Adipose tissue (tissue), 3 donors: Measurements from ENCODE around the gene WWP2. TPM values are rescaled to one million over a fixed set of nuclear protein-coding genes. Genes with fewer than 3 reads are reported as not detected.
"Not testable (repeated sequence)": the region's sequence is repeated elsewhere in the genome, so short reads cannot be mapped to it uniquely, and the experiment has no call there.

Source experiments
- H3K27ac ChIP-seq: one replicate; pipeline ENCODE4 v1.5.1; 2013; ENCODE audit warnings: low read depth, low read length
- WGBS, 3 donors: extraction: QIAGEN DNeasy Blood & Tissue Kit; methylation state at CpG; one replicate each; pipeline ENCODE4 v1.1.7; 2013; 5-methylcytosine and 5-hydroxymethylcytosine counted together
- polyA plus RNA-seq, 3 donors: library from polyadenylated mRNA; stranded (reverse); fragments of 200-250 nt; gene quantifications; one replicate each; pipeline ENCODE4 v1.2.3, GENCODE V29; 2013
- donor health status: healthy with polysubstance abuse.
- donor health status: Bipolar disorder and iron deficiency.
- donor health status: healthy.

WWP2 gene
- polyA plus RNA-seq = 10 to 100 TPM; 18.9 to 25.1 (median 19.6) TPM

GRCh38 chr16:69761983-69762813, at the start of gene WWP2:
Gene WWP2, plus strand, starts transcription at chr16:69762332. Its CDS starts 24,679 bp downstream, at chr16:69787011.
- WGBS, 3 donors = 1% methylated on average over 33 to 68 of the region's 68 CpGs
- H3K27ac ChIP-seq = peak within 1 kb of the TSS; percentile 60

- H3K27ac ChIP-seq = no peak overlapping the region
Observed at GRCh38 chr16:69712914-69713581, 49.1 kb upstream of the WWP2 start.

GRCh38 chr16:69717066-69717465, 45.1 kb upstream of the WWP2 start:
- WGBS, 3 donors = 85 to 94% (median 86%) methylated on average over 6 of the region's 6 CpGs
- no peak overlapping the region for H3K27ac ChIP-seq

More at GRCh38 chr16:69712914-69713581, 49.1 kb upstream of the WWP2 start:
- WGBS, 3 donors = 83 to 89% (median 89%) methylated on average over 9 of the region's 9 CpGs

- 77 to 83% (median 82%) methylated on average over 10 of the region's 10 CpGs for WGBS, 3 donors
- H3K27ac ChIP-seq = no peak overlapping the region
Observed at GRCh38 chr16:69718111-69718764, 43.9 kb upstream of the WWP2 start.

- 85 to 93% (median 90%) methylated on average over 10 of the region's 10 CpGs for WGBS, 3 donors
Observed at GRCh38 chr16:69720822-69721430, 41.2 kb upstream of the WWP2 start.

GRCh38 chr16:69721441-69721957, 40.6 kb upstream of the WWP2 start:
- H3K27ac ChIP-seq = no peak overlapping the region
- 86 to 97% (median 94%) methylated on average over 5 to 6 of the region's 6 CpGs for WGBS, 3 donors

More at GRCh38 chr16:69720822-69721430, 41.2 kb upstream of the WWP2 start:
- H3K27ac ChIP-seq = no peak overlapping the region

- H3K27ac ChIP-seq = no peak overlapping the region
- 94 to 100% (median 95%) methylated on average over 2 of the region's 2 CpGs for WGBS, 3 donors
Observed at GRCh38 chr16:69724414-69724873, 37.7 kb upstream of the WWP2 start.

GRCh38 chr16:69724981-69725479, 37.1 kb upstream of the WWP2 start:
- WGBS, 3 donors = 24 to 60% (median 42%) methylated on average over 6 of the region's 6 CpGs
- H3K27ac ChIP-seq = no peak overlapping the region

- no peak overlapping the region for H3K27ac ChIP-seq
- WGBS, 3 donors = 59 to 68% (median 65%) methylated on average over 32 of the region's 32 CpGs
Observed at GRCh38 chr16:69725480-69726312, 36.4 kb upstream of the WWP2 start.

GRCh38 chr16:69726313-69727060, 35.6 kb upstream of the WWP2 start, which contains the start of gene NQO1:
Gene NQO1, minus strand, starts transcription at chr16:69726560. Its CDS starts 121 bp downstream, at chr16:69726439.
- H3K27ac ChIP-seq = no peak within 1 kb of the TSS
- WGBS, 3 donors = 0 to 1% (median 1%) methylated on average over 31 of the region's 31 CpGs

GRCh38 chr16:69727916-69728270, 34.2 kb upstream of the WWP2 start:
- H3K27ac ChIP-seq = no peak overlapping the region

GRCh38 chr16:69729030-69729429, 33.1 kb upstream of the WWP2 start:
- H3K27ac ChIP-seq = not testable (repeated sequence)
- WGBS, 3 donors = 87 to 95% (median 92%) methylated on average over 4 of the region's 4 CpGs

More at GRCh38 chr16:69727916-69728270, 34.2 kb upstream of the WWP2 start:
- WGBS, 3 donors = 75 to 88% (median 80%) methylated on average over 5 of the region's 5 CpGs

- not testable (repeated sequence) for H3K27ac ChIP-seq
- 79 to 87% (median 79%) methylated on average over 5 of the region's 5 CpGs for WGBS, 3 donors
Observed at GRCh38 chr16:69731280-69731679, 30.9 kb upstream of the WWP2 start.

- WGBS, 3 donors = 91 to 94% (median 93%) methylated on average over 6 of the region's 6 CpGs
- no peak overlapping the region for H3K27ac ChIP-seq
Observed at GRCh38 chr16:69732101-69732500, 30.0 kb upstream of the WWP2 start.

GRCh38 chr16:69741519-69741918, 20.6 kb upstream of the WWP2 start:
- no peak overlapping the region for H3K27ac ChIP-seq
- WGBS, 3 donors = 31 to 81% (median 37%) methylated on average over 8 of the region's 8 CpGs
